Liver (tissue), 2 donors: Measurements from ENCODE around the gene PSME3IP1.
"Not testable (repeated sequence)": the region's sequence is repeated elsewhere in the genome, so short reads cannot be mapped to it uniquely, and the experiment has no call there.

Source experiments
- CTCF ChIP-seq: fragments of 150-350 bp; IDR thresholded peaks from 2 replicates; pipeline ENCODE4 v1.5.1; 2017; ENCODE audit warnings: improper control_type of control experiment, low read depth, low read length; ENCODE audit not compliant: missing input control
- FOXA1 ChIP-seq: IDR thresholded peaks from 2 replicates; pipeline ENCODE4 v1.6.1; 2016; ENCODE audit warnings: antibody characterized with exemption
- donor health status: healthy.

GRCh38 chr16:57189527-57189926, 3.7 kb upstream of the PSME3IP1 start:
- not testable (repeated sequence) for TF ChIP-seq FOXA1, CTCF
